ENCODE measurements around the gene PDE4D. TPM values are rescaled to one million over a fixed set of nuclear protein-coding genes. Genes with fewer than 3 reads are reported as not detected.
"Not testable (repeated sequence)": the region's sequence is repeated elsewhere in the genome, so short reads cannot be mapped to it uniquely, and the experiment has no call there.

Gene PDE4D
- total and polyA plus RNA-seq, 4 donors, result 12.8 to 167 (median 44.5) TPM

DNA sequence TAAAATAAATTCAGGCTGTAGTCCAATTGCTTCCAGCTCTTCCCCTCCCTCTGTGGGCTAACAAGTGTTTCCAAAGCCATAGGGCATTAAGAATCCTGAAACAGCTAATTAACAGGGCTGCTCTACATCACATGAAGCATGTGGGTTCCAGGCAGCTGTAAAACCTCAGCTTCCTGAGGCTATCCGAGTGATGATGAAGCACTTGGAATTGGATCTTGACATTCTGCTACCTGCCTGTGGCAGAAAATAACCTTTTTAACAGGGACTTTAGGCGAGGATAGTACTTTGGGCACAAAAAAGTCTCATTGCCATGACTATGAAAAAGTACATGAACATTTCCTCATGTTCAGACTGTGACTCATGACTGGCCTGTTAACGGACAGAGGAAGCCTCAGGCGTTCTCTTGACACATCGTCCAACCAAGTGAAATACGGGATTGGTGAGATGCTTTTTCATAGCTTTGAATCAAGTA is 107.2 kb downstream of the PDE4D start:
- no peak for DNase-seq
- no peak overlapping the region for H3K9ac ChIP-seq (ENCODE audit: insufficient read depth in 1 of 2, low read length in 2 of 2)
- H3K9me3 ChIP-seq (ENCODE audit: control insufficient read depth in 4 of 4, insufficient read depth in 3 of 4, low read length in 3 of 4), result no peaks in the 10 kb centered on the region
- no peaks in the 10 kb centered on the region for H3K36me3 ChIP-seq (ENCODE audit: control insufficient read depth in 4 of 4, insufficient read depth in 4 of 4, low read length in 4 of 4)
- 48 to 67% methylated on average over 6 of the region's 6 CpGs for WGBS, 2 donors
- no peak overlapping the region for H3K27ac ChIP-seq (ENCODE audit: low read depth in 1 of 2, low read length in 1 of 2)
- no peak overlapping the region for H3K4me3 ChIP-seq
- no peaks in the 10 kb centered on the region for H3K4me1 ChIP-seq (ENCODE audit: control insufficient read depth in 5 of 5, insufficient read depth in 5 of 5, low read length in 5 of 5)
- ATAC-seq (ENCODE audit: insufficient read depth, low FRiP score), result peak; percentile 50
- no peaks in the 10 kb centered on the region for H3K27me3 ChIP-seq (ENCODE audit: control insufficient read depth in 3 of 3, insufficient read depth in 3 of 3, low read length in 2 of 3)
- TF ChIP-seq, protein P1, sequence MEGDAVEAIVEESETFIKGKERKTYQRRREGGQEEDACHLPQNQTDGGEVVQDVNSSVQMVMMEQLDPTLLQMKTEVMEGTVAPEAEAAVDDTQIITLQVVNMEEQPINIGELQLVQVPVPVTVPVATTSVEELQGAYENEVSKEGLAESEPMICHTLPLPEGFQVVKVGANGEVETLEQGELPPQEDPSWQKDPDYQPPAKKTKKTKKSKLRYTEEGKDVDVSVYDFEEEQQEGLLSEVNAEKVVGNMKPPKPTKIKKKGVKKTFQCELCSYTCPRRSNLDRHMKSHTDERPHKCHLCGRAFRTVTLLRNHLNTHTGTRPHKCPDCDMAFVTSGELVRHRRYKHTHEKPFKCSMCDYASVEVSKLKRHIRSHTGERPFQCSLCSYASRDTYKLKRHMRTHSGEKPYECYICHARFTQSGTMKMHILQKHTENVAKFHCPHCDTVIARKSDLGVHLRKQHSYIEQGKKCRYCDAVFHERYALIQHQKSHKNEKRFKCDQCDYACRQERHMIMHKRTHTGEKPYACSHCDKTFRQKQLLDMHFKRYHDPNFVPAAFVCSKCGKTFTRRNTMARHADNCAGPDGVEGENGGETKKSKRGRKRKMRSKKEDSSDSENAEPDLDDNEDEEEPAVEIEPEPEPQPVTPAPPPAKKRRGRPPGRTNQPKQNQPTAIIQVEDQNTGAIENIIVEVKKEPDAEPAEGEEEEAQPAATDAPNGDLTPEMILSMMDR (IDR thresholded peaks at IDR 0.05; ENCODE audit: control extremely low read depth, extremely low read depth), result no peak

DNA sequence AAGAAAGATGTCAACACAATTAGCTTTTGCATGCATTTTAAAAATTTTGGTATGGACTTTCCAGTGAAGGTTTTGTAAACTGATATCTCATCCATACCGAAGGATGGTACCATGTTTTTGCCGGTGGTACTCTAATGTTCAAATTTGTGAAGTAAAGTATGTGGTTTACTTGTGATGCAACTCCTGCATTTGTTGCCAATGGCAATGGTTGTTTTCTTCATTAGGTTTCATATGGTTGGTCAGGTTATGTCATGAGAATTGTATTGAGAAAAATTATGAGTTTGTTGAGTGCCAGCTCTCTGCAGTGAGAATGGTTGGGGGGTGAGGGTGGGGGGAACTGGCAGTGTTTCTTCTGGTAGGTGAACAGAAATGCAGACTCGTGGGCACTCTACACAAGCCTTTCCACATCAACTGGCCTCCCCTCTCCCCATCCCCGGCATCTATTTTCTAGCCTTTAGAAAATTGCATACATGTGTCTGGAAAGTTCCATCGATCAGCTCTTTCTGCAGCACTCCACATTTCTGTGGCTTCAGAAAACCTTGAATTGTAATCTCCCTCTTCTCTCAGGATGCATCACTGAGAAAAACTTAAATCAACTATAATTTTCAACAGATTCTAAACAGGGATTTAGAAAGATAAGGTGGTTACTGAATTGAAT is 107.7 kb downstream of the PDE4D start:
- 86 to 92% methylated on average over 5 of the region's 5 CpGs for WGBS, 2 donors
- no peak overlapping the region for H3K27ac ChIP-seq (ENCODE audit: low read depth in 1 of 2, low read length in 1 of 2)
- no peak overlapping the region for H3K4me3 ChIP-seq
- H3K9me3 ChIP-seq (ENCODE audit: control insufficient read depth in 4 of 4, insufficient read depth in 3 of 4, low read length in 3 of 4), result no peaks in the 10 kb centered on the region
- no peak for ATAC-seq (ENCODE audit: insufficient read depth, low FRiP score)
- H3K9ac ChIP-seq (ENCODE audit: insufficient read depth in 1 of 2, low read length in 2 of 2), result no peak overlapping the region
- DNase-seq, result no peak
- no peaks in the 10 kb centered on the region for H3K36me3 ChIP-seq (ENCODE audit: control insufficient read depth in 4 of 4, insufficient read depth in 4 of 4, low read length in 4 of 4)
- H3K27me3 ChIP-seq (ENCODE audit: control insufficient read depth in 3 of 3, insufficient read depth in 3 of 3, low read length in 2 of 3), result no peaks in the 10 kb centered on the region
- H3K4me1 ChIP-seq (ENCODE audit: control insufficient read depth in 5 of 5, insufficient read depth in 5 of 5, low read length in 5 of 5), result no peaks in the 10 kb centered on the region
- TF ChIP-seq, protein P1 (IDR thresholded peaks at IDR 0.05; ENCODE audit: control extremely low read depth, extremely low read depth), result no peak

DNA sequence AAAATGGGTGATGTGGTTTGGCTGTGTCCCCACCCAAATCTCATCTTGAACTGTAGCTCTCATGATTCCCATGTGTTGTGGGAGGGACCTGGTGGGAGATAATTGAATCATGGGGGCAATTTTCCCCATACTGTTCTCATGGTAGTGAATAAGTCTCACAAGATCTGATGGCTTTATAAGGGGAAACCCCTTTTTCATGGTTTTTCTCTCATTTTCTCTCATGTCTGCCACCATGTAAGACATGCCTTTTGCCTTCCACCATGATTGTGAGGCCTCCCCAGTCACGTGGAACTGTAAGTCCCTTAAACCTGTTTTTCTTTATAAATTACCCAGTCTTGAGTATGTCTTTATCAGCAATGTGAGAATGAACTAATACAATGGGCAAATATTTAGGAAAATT is 108.8 kb downstream of the PDE4D start:
- not testable (repeated sequence) for H3K9ac ChIP-seq (ENCODE audit: insufficient read depth in 1 of 2, low read length in 2 of 2); H3K27me3 ChIP-seq (ENCODE audit: control insufficient read depth in 3 of 3, insufficient read depth in 3 of 3, low read length in 2 of 3); H3K36me3 ChIP-seq (ENCODE audit: control insufficient read depth in 4 of 4, insufficient read depth in 4 of 4, low read length in 4 of 4); H3K4me3 ChIP-seq; DNase-seq; H3K4me1 ChIP-seq (ENCODE audit: control insufficient read depth in 5 of 5, insufficient read depth in 5 of 5, low read length in 5 of 5); H3K27ac ChIP-seq (ENCODE audit: low read depth in 1 of 2, low read length in 1 of 2); H3K9me3 ChIP-seq (ENCODE audit: control insufficient read depth in 4 of 4, insufficient read depth in 3 of 4, low read length in 3 of 4); ATAC-seq (ENCODE audit: insufficient read depth, low FRiP score)
- 79 to 92% methylated on average over 1 of the region's 1 CpG for WGBS, 2 donors

DNA sequence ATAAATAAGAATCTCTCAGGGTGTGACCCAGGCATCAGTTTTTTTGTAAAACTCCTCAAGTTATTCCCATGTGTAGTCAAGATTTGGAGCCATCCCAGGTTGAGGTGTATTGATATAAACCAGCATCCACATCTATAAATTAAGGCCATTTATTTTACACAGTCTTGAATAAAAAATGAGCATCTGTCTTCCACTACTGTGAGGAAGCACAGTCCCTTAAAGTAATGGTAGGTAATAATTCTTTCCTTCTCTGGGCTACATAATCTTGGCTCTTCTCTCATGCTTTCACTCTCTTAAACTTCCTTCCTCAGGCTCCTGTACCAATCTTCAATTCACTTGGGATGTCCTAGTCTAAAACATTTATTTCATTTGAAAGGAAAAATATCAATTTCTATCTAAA is 110.3 kb downstream of the PDE4D start:
- H3K27me3 ChIP-seq (ENCODE audit: control insufficient read depth in 3 of 3, insufficient read depth in 3 of 3, low read length in 2 of 3), result no peaks in the 10 kb centered on the region
- no peak overlapping the region for H3K9ac ChIP-seq (ENCODE audit: insufficient read depth in 1 of 2, low read length in 2 of 2)
- no peaks in the 10 kb centered on the region for H3K4me1 ChIP-seq (ENCODE audit: control insufficient read depth in 5 of 5, insufficient read depth in 5 of 5, low read length in 5 of 5)
- H3K4me3 ChIP-seq, result no peak overlapping the region
- DNase-seq, result no peak
- no peak overlapping the region for H3K27ac ChIP-seq (ENCODE audit: low read depth in 1 of 2, low read length in 1 of 2)
- no peaks in the 10 kb centered on the region for H3K36me3 ChIP-seq (ENCODE audit: control insufficient read depth in 4 of 4, insufficient read depth in 4 of 4, low read length in 4 of 4)
- TF ChIP-seq, protein P1 (IDR thresholded peaks at IDR 0.05; ENCODE audit: control extremely low read depth, extremely low read depth), result no peak
- no peak for ATAC-seq (ENCODE audit: insufficient read depth, low FRiP score)
- H3K9me3 ChIP-seq (ENCODE audit: control insufficient read depth in 4 of 4, insufficient read depth in 3 of 4, low read length in 3 of 4), result no peaks in the 10 kb centered on the region

All from lung (tissue), 12 donors.